Liver (tissue), 9 donors: ENCODE results near the gene DAB1. TPM values are rescaled to one million over a fixed set of nuclear protein-coding genes. Genes with fewer than 3 reads are reported as not detected.

Experiments used
- DNase-seq: peaks from one replicate; pipeline ENCODE4 v3.0.0-alpha.2; 2017; ENCODE audit warnings: low spot score
- H3K27ac ChIP-seq, 2 donors: one replicate each; pipeline ENCODE4 v1.7.0; 2013; ENCODE audit warnings: inconsistent platforms in 2 of 2, low read length in 2 of 2, control low read depth in 1 of 2, low read depth in 1 of 2, mild to moderate bottlenecking in 1 of 2
- H3K27me3 ChIP-seq, 4 donors: one replicate each; pipeline versions ENCODE4 v1.6.1 to v1.7.0; 2013; ENCODE audit warnings: low read length in 3 of 4, inconsistent platforms in 1 of 4, mild to moderate bottlenecking in 1 of 4, moderate library complexity in 1 of 4; ENCODE audit not compliant: control insufficient read depth in 4 of 4, insufficient read depth in 4 of 4
- H3K36me3 ChIP-seq, 4 donors: one replicate each; pipeline versions ENCODE4 v1.6.1 to v1.7.0; 2013; ENCODE audit warnings: low read length in 3 of 4, mild to moderate bottlenecking in 3 of 4, low read depth in 1 of 4, moderate library complexity in 1 of 4; ENCODE audit not compliant: control insufficient read depth in 4 of 4, insufficient read depth in 3 of 4
- H3K4me1 ChIP-seq, 4 donors: one replicate each; pipeline versions ENCODE4 v1.6.1 to v1.7.0; 2013; ENCODE audit warnings: low read length in 3 of 4, mild to moderate bottlenecking in 3 of 4, moderate library complexity in 1 of 4; ENCODE audit not compliant: control insufficient read depth in 4 of 4, insufficient read depth in 4 of 4
- H3K4me3 ChIP-seq, 3 donors: one replicate each; pipeline versions ENCODE4 v1.6.1 to v1.7.0; 2013; ENCODE audit warnings: low read length in 3 of 3, control low read depth in 1 of 3, low read depth in 1 of 3, mild to moderate bottlenecking in 1 of 3
- H3K9ac ChIP-seq, 2 donors: one replicate each; pipeline ENCODE4 v1.7.0; 2013; ENCODE audit warnings: low read length in 2 of 2, mild to moderate bottlenecking in 2 of 2, moderate library complexity in 2 of 2, control low read depth in 1 of 2, low read depth in 1 of 2
- H3K9me3 ChIP-seq, 4 donors: one replicate each; pipeline versions ENCODE4 v1.6.1 to v1.7.0; 2013; ENCODE audit warnings: low read length in 3 of 4; ENCODE audit not compliant: control insufficient read depth in 4 of 4
- ATF3 ChIP-seq: IDR thresholded peaks from 2 replicates; pipeline ENCODE4 v1.6.1; 2016; ENCODE audit warnings: antibody characterized with exemption
- CTCF ChIP-seq: fragments of 150-350 bp; IDR thresholded peaks from 2 replicates; pipeline ENCODE4 v1.5.1; 2017; ENCODE audit warnings: improper control_type of control experiment, low read depth, low read length; ENCODE audit not compliant: missing input control
- EGR1 ChIP-seq, 2 donors: IDR thresholded peaks; 2 replicates each; pipeline ENCODE4 v1.6.1; 2016 to 2018; ENCODE audit warnings: antibody characterized with exemption in 2 of 2, low read depth in 2 of 2
- FOXA1 ChIP-seq: IDR thresholded peaks from 2 replicates; pipeline ENCODE4 v1.6.1; 2016; ENCODE audit warnings: antibody characterized with exemption
- FOXA2 ChIP-seq: IDR thresholded peaks from 2 replicates; pipeline ENCODE4 v1.6.1; 2016; ENCODE audit warnings: antibody characterized with exemption
- GABPA ChIP-seq, 2 donors: IDR thresholded peaks in 1 of 2; conservative IDR thresholded peaks in 1 of 2; 2 replicates each; pipeline ENCODE4 v1.6.1; 2016; ENCODE audit warnings: antibody characterized with exemption in 2 of 2, mild to moderate bottlenecking in 1 of 2, moderate library complexity in 1 of 2
- HNF4A ChIP-seq, 2 donors: conservative IDR thresholded peaks; 2 replicates each; pipeline ENCODE4 v1.6.1; 2016; ENCODE audit warnings: antibody characterized with exemption in 2 of 2, mild to moderate bottlenecking in 2 of 2
- HNF4G ChIP-seq: IDR thresholded peaks from 2 replicates; pipeline ENCODE4 v1.6.1; 2016; ENCODE audit warnings: antibody characterized with exemption
- JUND ChIP-seq, 2 donors: IDR thresholded peaks; 2 replicates each; pipeline ENCODE4 v1.6.1; 2016; ENCODE audit warnings: antibody characterized with exemption in 2 of 2
- MAX ChIP-seq: IDR thresholded peaks from 2 replicates; pipeline ENCODE4 v1.6.1; 2016; ENCODE audit warnings: antibody characterized with exemption
- NR2F2 ChIP-seq: IDR thresholded peaks from 2 replicates; pipeline ENCODE4 v1.6.1; 2016; ENCODE audit warnings: antibody characterized with exemption
- RAD21 ChIP-seq, 2 donors: IDR thresholded peaks; 2 replicates each; pipeline ENCODE4 v1.6.1; 2016; ENCODE audit warnings: antibody characterized with exemption in 2 of 2, mild to moderate bottlenecking in 2 of 2
- REST ChIP-seq: IDR thresholded peaks from 2 replicates; pipeline ENCODE4 v1.6.1; 2016; ENCODE audit warnings: antibody characterized with exemption, mild to moderate bottlenecking
- RXRA ChIP-seq, 2 donors: IDR thresholded peaks; 2 replicates each; pipeline ENCODE4 v1.6.1; 2017 to 2018; ENCODE audit warnings: antibody characterized with exemption in 2 of 2, mild to moderate bottlenecking in 1 of 2
- SP1 ChIP-seq: IDR thresholded peaks from 2 replicates; pipeline ENCODE4 v1.6.1; 2018; ENCODE audit warnings: antibody characterized with exemption, mild to moderate bottlenecking
- TAF1 ChIP-seq: conservative IDR thresholded peaks from 2 replicates; pipeline ENCODE4 v1.6.1; 2016; ENCODE audit warnings: antibody characterized with exemption, mild to moderate bottlenecking
- YY1 ChIP-seq: IDR thresholded peaks from 2 replicates; pipeline ENCODE4 v1.6.1; 2016; ENCODE audit warnings: antibody characterized with exemption, mild to moderate bottlenecking
- ZBTB33 ChIP-seq: IDR thresholded peaks from 2 replicates; pipeline ENCODE4 v1.6.1; 2016; ENCODE audit warnings: antibody characterized with exemption
- WGBS: extraction: QIAGEN DNeasy Blood & Tissue Kit; methylation state at CpG from one replicate; pipeline ENCODE4 v1.1.7; 2013; 5-methylcytosine and 5-hydroxymethylcytosine counted together
- polyA plus RNA-seq, 2 donors: library from polyadenylated mRNA; stranded (reverse) in 1 of 2; unstranded in 1 of 2; fragments of 200-250 nt in 1 of 2; fragments of >200 nt in 1 of 2; fragmentation: Nextera tagmentation in 1 of 2; extraction: Ambion mirVana in 1 of 2; gene quantifications; one replicate each; pipeline versions ENCODE4 v1.2.1 to v1.2.3, GENCODE V29; 2013 to 2015
- total RNA-seq, 2 donors: library from RNA; depleted of rRNA; stranded (reverse); fragments of >200 nt; gene quantifications; one replicate each; pipeline ENCODE4 v1.2.3, GENCODE V29; 2014
- donor health status: healthy.
- donor health status: healthy.
- donor health status: healthy.
- donor health status: healthy.
- donor health status: healthy.

The DAB1 gene
- total and polyA plus RNA-seq, 4 donors = 0.54 to 1.7 (median 1.2) TPM

- Histone ChIP-seq H3K4me1 (peaks cover 4 to 17% (median 7%) of the 10 kb centered on the region in 4 donors), H3K9ac (no peak overlapping the region), H3K9me3 (no peaks in the 10 kb centered on the region), H3K27ac (no peak overlapping the region), H3K36me3 (no peaks in the 10 kb centered on the region), H3K4me3 (no peak overlapping the region), H3K27me3 (no peaks in the 10 kb centered on the region)
- DNase-seq = no peak
- 98% methylated on average over 4 of the region's 4 CpGs for WGBS
- TF ChIP-seq HNF4G (no peak), MAX (no peak), FOXA2 (no peak), GABPA (IDR thresholded peaks at IDR 0.05 in 1 of 2, conservative IDR thresholded peaks at IDR 0.05 in 1 of 2) (no peak), EGR1 (IDR thresholded peaks at IDR 0.05; ENCODE audit: low read depth in 2 of 2) (no peak), REST (no peak), TAF1 (no peak), ZBTB33 (no peak), HNF4A (conservative IDR thresholded peaks at IDR 0.05) (no peak), JUND (IDR thresholded peaks at IDR 0.05) (no peak), RAD21 (IDR thresholded peaks at IDR 0.05) (no peak), FOXA1 (no peak), NR2F2 (no peak), CTCF (no peak), ATF3 (no peak), SP1 (no peak), RXRA (IDR thresholded peaks at IDR 0.05) (no peak), YY1 (no peak)
Measured at GRCh38 chr1:57327946-57328345, 95.9 kb downstream of the DAB1 start.
